Measurements from ENCODE around the gene TM4SF18.

- TF ChIP-seq CTCF (IDR thresholded peaks at IDR 0.05; ENCODE audit: poor library complexity, severe bottlenecking), result no peak
- no peak for TF ChIP-seq MXI1 (conservative IDR thresholded peaks at IDR 0.05; ENCODE audit: poor library complexity, severe bottlenecking)
- no peak for TF ChIP-seq POLR2AphosphoS5 (IDR thresholded peaks at IDR 0.05)
- TF ChIP-seq TAF1 (IDR thresholded peaks at IDR 0.05; ENCODE audit: low read depth), result no peak
- TF ChIP-seq EZH2 (IDR thresholded peaks at IDR 0.05; ENCODE audit: borderline replicate concordance, insufficient read depth, low read length, poor library complexity, severe bottlenecking), result no peak
- no peak for TF ChIP-seq REST (IDR thresholded peaks at IDR 0.05; ENCODE audit: borderline replicate concordance)
- TF ChIP-seq EP300 (conservative IDR thresholded peaks at IDR 0.05; ENCODE audit: poor library complexity, severe bottlenecking), result no peak
- no peak for TF ChIP-seq SMC3 (conservative IDR thresholded peaks at IDR 0.05; ENCODE audit: poor library complexity)
- no peak for TF ChIP-seq RAD21 (conservative IDR thresholded peaks at IDR 0.05)
These were observed 49.1 kb upstream of the TM4SF18 start for GRCh38 chr3:149382518-149382917.
